HEK293 (cell line): Measurements from ENCODE around the gene ERGIC1.

Experiments used
- CTCF ChIA-PET: fragments of 350-600 bp; formaldehyde crosslinking; extraction: SDS; loops from one replicate; lab custom pipeline; 2021; ENCODE audit warnings: antibody characterized with exemption; lab: Yijun Ruan, JAX
- POLR2A ChIA-PET: fragments of 300-600 bp; formaldehyde crosslinking; extraction: SDS; loops from one replicate; lab custom pipeline; 2020; ENCODE audit warnings: antibody characterized with exemption, inconsistent platforms; lab: Yijun Ruan, JAX
- H3K27ac ChIP-seq: fragments of 200-500 bp; sonication (Bioruptor generic); 2 replicates; pipeline ENCODE4 v1.5.1; 2014; ENCODE audit warnings: low read depth, low read length, control low read depth, inconsistent platforms; ENCODE audit errors: extremely low read depth
- H3K36me3 ChIP-seq, 2 experiments: fragments of 200-500 bp in 1 of 2; sonication (Bioruptor generic) in 1 of 2; 1 replicate in 1 of 2; 2 replicates in 1 of 2; pipeline ENCODE4 v1.5.1; 2014 to 2017; ENCODE audit warnings: inconsistent platforms in 2 of 2, low read length in 2 of 2; ENCODE audit not compliant: control insufficient read depth in 2 of 2, insufficient read depth in 1 of 2
- H3K4me1 ChIP-seq: fragments of 200-500 bp; sonication (Bioruptor generic); 2 replicates; pipeline ENCODE4 v1.5.1; 2014; ENCODE audit warnings: mild to moderate bottlenecking, low read length, inconsistent platforms; ENCODE audit not compliant: control insufficient read depth, insufficient read depth
- H3K4me3 ChIP-seq: 2 replicates; pipeline ENCODE4 v1.5.1; 2011; ENCODE audit warnings: low read depth, mild to moderate bottlenecking, control low read depth, low read length, moderate library complexity
- H3K9me3 ChIP-seq: fragments of 200-500 bp; sonication (Bioruptor generic); 2 replicates; pipeline ENCODE4 v1.5.1; 2014; ENCODE audit warnings: low read depth, low read length, inconsistent platforms; ENCODE audit not compliant: control insufficient read depth, insufficient read depth
- GLIS1 ChIP-seq: fragments of 450-650 bp; formaldehyde crosslinking; IDR thresholded peaks from 2 replicates; pipeline ENCODE4 v1.5.1; 2016; ENCODE audit warnings: missing biosample characterization, missing genetic modification characterization
- HOXA7 ChIP-seq: sonication (generic); formaldehyde crosslinking; IDR thresholded peaks from 2 replicates; pipeline ENCODE4 v1.8.1; 2022; ENCODE audit warnings: missing genetic modification reagents, borderline replicate concordance
- KLF7 ChIP-seq: fragments of 450-650 bp; formaldehyde crosslinking; IDR thresholded peaks from 2 replicates; pipeline ENCODE4 v1.5.1; 2016; ENCODE audit warnings: missing biosample characterization, missing genetic modification characterization, borderline replicate concordance
- OSR2 ChIP-seq: fragments of 450-650 bp; formaldehyde crosslinking; IDR thresholded peaks from 2 replicates; pipeline ENCODE4 v1.5.1; 2016; ENCODE audit warnings: missing biosample characterization, missing genetic modification characterization
- SCRT1 ChIP-seq: fragments of 450-650 bp; formaldehyde crosslinking; IDR thresholded peaks from 2 replicates; pipeline ENCODE4 v1.5.1; 2016; ENCODE audit warnings: missing biosample characterization, missing genetic modification characterization, borderline replicate concordance
- ZBTB11 ChIP-seq: fragments of 450-650 bp; formaldehyde crosslinking; conservative IDR thresholded peaks from 2 replicates; pipeline ENCODE4 v1.5.1; 2016; ENCODE audit warnings: low read depth, missing biosample characterization, missing genetic modification characterization
- ZFP37 ChIP-seq: fragments of 450-650 bp; formaldehyde crosslinking; IDR thresholded peaks from 2 replicates; pipeline ENCODE4 v1.5.1; 2016; ENCODE audit warnings: missing biosample characterization, missing genetic modification characterization
- ZNF138 ChIP-seq: fragments of 450-650 bp; formaldehyde crosslinking; IDR thresholded peaks from 2 replicates; pipeline ENCODE4 v1.5.1; 2016; ENCODE audit warnings: missing biosample characterization, missing genetic modification characterization, borderline replicate concordance
- ZNF18 ChIP-seq: fragments of 450-650 bp; formaldehyde crosslinking; IDR thresholded peaks from 2 replicates; pipeline ENCODE4 v1.5.1; 2016; ENCODE audit warnings: missing biosample characterization, missing genetic modification characterization
- ZNF274 ChIP-seq, 2 experiments: fragments of 200-500 bp in 1 of 2; fragments of 450-650 bp in 1 of 2; sonication (Bioruptor generic) in 1 of 2; formaldehyde crosslinking in 1 of 2; IDR thresholded peaks; 2 replicates each; pipeline versions ENCODE4 v1.5.1 to v1.6.1; 2014 to 2016; ENCODE audit warnings: borderline replicate concordance in 1 of 2, inconsistent platforms in 1 of 2, low read length in 1 of 2, missing biosample characterization in 1 of 2, missing genetic modification characterization in 1 of 2
- ZNF280C ChIP-seq: fragments of 450-650 bp; formaldehyde crosslinking; IDR thresholded peaks from 2 replicates; pipeline ENCODE4 v1.5.1; 2016; ENCODE audit warnings: missing biosample characterization, missing genetic modification characterization
- ZNF391 ChIP-seq: fragments of 450-650 bp; formaldehyde crosslinking; IDR thresholded peaks from 2 replicates; pipeline ENCODE4 v1.5.1; 2016; ENCODE audit warnings: low read depth, missing biosample characterization, missing genetic modification characterization, borderline replicate concordance
- ZNF473 ChIP-seq: fragments of 450-650 bp; formaldehyde crosslinking; IDR thresholded peaks from 2 replicates; pipeline ENCODE4 v1.5.1; 2017; ENCODE audit warnings: missing biosample characterization, missing genetic modification characterization
- ZNF548 ChIP-seq: fragments of 450-650 bp; formaldehyde crosslinking; IDR thresholded peaks from 2 replicates; pipeline ENCODE4 v1.5.1; 2016; ENCODE audit warnings: missing biosample characterization, missing genetic modification characterization
- ZNF558 ChIP-seq: fragments of 450-650 bp; formaldehyde crosslinking; IDR thresholded peaks from 2 replicates; pipeline ENCODE4 v1.5.1; 2016; ENCODE audit warnings: missing biosample characterization, missing genetic modification characterization
- ZNF585B ChIP-seq: fragments of 450-650 bp; formaldehyde crosslinking; IDR thresholded peaks from 2 replicates; pipeline ENCODE4 v1.5.1; 2016; ENCODE audit warnings: missing biosample characterization, missing genetic modification characterization
- ZNF600 ChIP-seq: fragments of 450-650 bp; formaldehyde crosslinking; IDR thresholded peaks from 2 replicates; pipeline ENCODE4 v1.5.1; 2016; ENCODE audit warnings: missing biosample characterization, missing genetic modification characterization
- ZNF704 ChIP-seq: fragments of 450-650 bp; formaldehyde crosslinking; IDR thresholded peaks from 2 replicates; pipeline ENCODE4 v1.5.1; 2016; ENCODE audit warnings: missing biosample characterization, missing genetic modification characterization
- ZNF768 ChIP-seq: fragments of 450-650 bp; formaldehyde crosslinking; IDR thresholded peaks from 2 replicates; pipeline ENCODE4 v1.5.1; 2018; ENCODE audit warnings: missing biosample characterization, mild to moderate bottlenecking, missing genetic modification characterization
- ZNF776 ChIP-seq: fragments of 450-650 bp; formaldehyde crosslinking; IDR thresholded peaks from 2 replicates; pipeline ENCODE4 v1.5.0; 2017; ENCODE audit warnings: missing biosample characterization, missing genetic modification characterization, borderline replicate concordance
- TF ChIP-seq, protein P1 (sequence below): fragments of 450-650 bp; formaldehyde crosslinking; IDR thresholded peaks from 2 replicates; pipeline ENCODE4 v1.5.1; 2016; ENCODE audit warnings: missing biosample characterization, missing genetic modification characterization
- TF ChIP-seq, protein P2 (sequence below): fragments of 450-650 bp; formaldehyde crosslinking; IDR thresholded peaks from 2 replicates; pipeline ENCODE4 v1.5.1; 2016; ENCODE audit warnings: missing biosample characterization, missing genetic modification characterization
- TF ChIP-seq, protein P3 (sequence below): fragments of 450-650 bp; formaldehyde crosslinking; IDR thresholded peaks from 2 replicates; pipeline ENCODE4 v1.5.1; 2016; ENCODE audit warnings: missing biosample characterization, missing genetic modification characterization, borderline replicate concordance

The ERGIC1 gene

DNA sequence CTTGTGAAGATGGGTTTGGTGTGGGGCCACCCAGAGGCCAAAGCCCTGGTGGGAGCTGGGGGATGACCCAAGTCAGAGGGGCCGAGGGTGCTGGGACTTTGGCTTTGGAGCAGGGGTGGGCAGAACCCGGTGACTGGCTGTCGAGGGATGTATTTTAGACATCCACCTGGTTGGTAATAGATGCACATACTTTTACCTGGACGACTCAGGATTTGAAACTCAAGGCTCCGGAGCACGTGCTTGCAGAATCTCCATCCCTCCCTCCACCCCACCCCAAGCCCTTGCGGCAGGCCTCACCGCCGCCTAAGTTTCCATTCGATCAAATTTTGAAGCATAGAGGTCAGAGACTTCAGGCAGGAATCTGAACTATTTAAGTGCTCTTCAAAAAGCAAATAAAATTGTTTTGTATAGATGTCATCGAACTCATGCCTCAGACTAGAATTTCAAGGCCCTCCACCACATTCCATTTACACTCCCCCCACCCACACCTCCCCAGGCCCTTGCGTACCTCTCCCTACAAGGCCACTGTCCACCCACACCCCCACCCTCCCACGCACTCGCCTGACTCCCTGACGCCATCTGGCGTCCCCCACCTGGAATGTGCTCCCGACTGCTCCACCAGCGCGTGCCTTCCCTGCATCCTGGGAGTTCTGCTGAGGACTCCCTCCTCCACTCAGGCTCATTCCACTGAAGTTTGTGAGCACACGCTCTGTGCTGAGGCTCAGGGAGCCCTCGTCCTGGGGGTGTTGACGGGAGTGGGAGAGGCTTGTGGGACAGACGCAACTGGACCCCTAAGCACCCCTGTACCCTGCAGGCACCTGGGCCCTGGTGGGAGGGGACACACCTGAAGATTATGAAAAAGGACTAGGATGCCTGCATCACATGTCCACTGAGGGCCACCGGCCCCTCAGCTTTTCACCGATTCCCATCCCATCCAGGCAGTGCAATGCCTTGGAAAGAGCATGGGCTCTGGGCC, 68.7 kb downstream of the ERGIC1 start:
- ChIA-PET POLR2A (interaction anchor here (0.6 to 6.1 kb wide), 3 partner anchors 96 to 136 kb away, joined by 3 to 89 read pairs (median 6); partner anchors contain the start of gene DUSP1), CTCF (interaction anchor here (0.9 to 3.1 kb wide), 5 partner anchors 37 to 190 kb away, joined by 4 to 14 read pairs (median 9); no protein-coding TSS in a partner anchor)
- Histone ChIP-seq H3K4me1 (peaks cover 14% of the 10 kb centered on the region; the same call in 1 of the 2 replicates), H3K27ac (no peak overlapping the region), H3K4me3 (no peak overlapping the region), H3K9me3 (no peaks in the 10 kb centered on the region), H3K36me3 (peaks cover 0 to 4% of the 10 kb centered on the region in 2 experiments; a peak in 1 of 3 replicates)
- TF ChIP-seq, protein P1, sequence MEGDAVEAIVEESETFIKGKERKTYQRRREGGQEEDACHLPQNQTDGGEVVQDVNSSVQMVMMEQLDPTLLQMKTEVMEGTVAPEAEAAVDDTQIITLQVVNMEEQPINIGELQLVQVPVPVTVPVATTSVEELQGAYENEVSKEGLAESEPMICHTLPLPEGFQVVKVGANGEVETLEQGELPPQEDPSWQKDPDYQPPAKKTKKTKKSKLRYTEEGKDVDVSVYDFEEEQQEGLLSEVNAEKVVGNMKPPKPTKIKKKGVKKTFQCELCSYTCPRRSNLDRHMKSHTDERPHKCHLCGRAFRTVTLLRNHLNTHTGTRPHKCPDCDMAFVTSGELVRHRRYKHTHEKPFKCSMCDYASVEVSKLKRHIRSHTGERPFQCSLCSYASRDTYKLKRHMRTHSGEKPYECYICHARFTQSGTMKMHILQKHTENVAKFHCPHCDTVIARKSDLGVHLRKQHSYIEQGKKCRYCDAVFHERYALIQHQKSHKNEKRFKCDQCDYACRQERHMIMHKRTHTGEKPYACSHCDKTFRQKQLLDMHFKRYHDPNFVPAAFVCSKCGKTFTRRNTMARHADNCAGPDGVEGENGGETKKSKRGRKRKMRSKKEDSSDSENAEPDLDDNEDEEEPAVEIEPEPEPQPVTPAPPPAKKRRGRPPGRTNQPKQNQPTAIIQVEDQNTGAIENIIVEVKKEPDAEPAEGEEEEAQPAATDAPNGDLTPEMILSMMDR, result peak; percentile 40
- TF ChIP-seq ZNF558, result no peak
- no peak for TF ChIP-seq ZNF585B (tag by site-specific recombination)
- TF ChIP-seq ZNF280C (tag by site-specific recombination), result no peak
- TF ChIP-seq ZNF768 (tag by site-specific recombination), result no peak
- TF ChIP-seq ZNF548 (tag by site-specific recombination), result no peak
- TF ChIP-seq, protein P2, sequence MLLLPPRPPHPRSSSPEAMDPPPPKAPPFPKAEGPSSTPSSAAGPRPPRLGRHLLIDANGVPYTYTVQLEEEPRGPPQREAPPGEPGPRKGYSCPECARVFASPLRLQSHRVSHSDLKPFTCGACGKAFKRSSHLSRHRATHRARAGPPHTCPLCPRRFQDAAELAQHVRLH, result no peak
- TF ChIP-seq ZNF473, result no peak
- TF ChIP-seq OSR2 (tag by site-specific recombination), result no peak
- TF ChIP-seq, protein P3, sequence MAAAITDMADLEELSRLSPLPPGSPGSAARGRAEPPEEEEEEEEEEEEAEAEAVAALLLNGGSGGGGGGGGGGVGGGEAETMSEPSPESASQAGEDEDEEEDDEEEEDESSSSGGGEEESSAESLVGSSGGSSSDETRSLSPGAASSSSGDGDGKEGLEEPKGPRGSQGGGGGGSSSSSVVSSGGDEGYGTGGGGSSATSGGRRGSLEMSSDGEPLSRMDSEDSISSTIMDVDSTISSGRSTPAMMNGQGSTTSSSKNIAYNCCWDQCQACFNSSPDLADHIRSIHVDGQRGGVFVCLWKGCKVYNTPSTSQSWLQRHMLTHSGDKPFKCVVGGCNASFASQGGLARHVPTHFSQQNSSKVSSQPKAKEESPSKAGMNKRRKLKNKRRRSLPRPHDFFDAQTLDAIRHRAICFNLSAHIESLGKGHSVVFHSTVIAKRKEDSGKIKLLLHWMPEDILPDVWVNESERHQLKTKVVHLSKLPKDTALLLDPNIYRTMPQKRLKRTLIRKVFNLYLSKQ, result no peak
- TF ChIP-seq SCRT1 (tag by site-specific recombination), result no peak
- 0 out of 2 replicates have a peak, but pooled peaks have one; percentile 23 for TF ChIP-seq ZNF600 (tag by site-specific recombination)
- TF ChIP-seq ZNF704 (tag by site-specific recombination), result no peak
- no peak for TF ChIP-seq ZNF776 (tag by site-specific recombination)
- TF ChIP-seq KLF7 (tag by site-specific recombination), result no peak
- no peak for TF ChIP-seq ZNF391 (tag by site-specific recombination)
- peak; percentile 43 for TF ChIP-seq GLIS1 (tag by site-specific recombination)
- no peak for TF ChIP-seq ZNF138 (tag by site-specific recombination)
- TF ChIP-seq HOXA7 (CRISPR knock-in tag), result no peak
- TF ChIP-seq ZNF18, result no peak
- no peak for TF ChIP-seq ZFP37 (tag by site-specific recombination)
- no peak for TF ChIP-seq ZNF274 (IDR thresholded peaks at IDR 0.05; ENCODE audit: low read length)
- TF ChIP-seq ZNF274 (tag by site-specific recombination; IDR thresholded peaks at IDR 0.05; ENCODE audit: borderline replicate concordance), result no peak
- TF ChIP-seq ZBTB11, result no peak
